Loucy (cell line): ENCODE results near the gene PKD1L1.
"Not testable (repeated sequence)": the region's sequence is repeated elsewhere in the genome, so short reads cannot be mapped to it uniquely, and the experiment has no call there.

Experiments used
- H2AFZ ChIP-seq: fragments of 200-600 bp; sonication (generic); 2 replicates; pipeline ENCODE4 v1.6.0; 2016; ENCODE audit warnings: antibody characterized with exemption, mild to moderate bottlenecking, low read length, moderate library complexity
- H3F3A ChIP-seq: fragments of 200-600 bp; 2 replicates; pipeline ENCODE4 v1.6.0; 2016; ENCODE audit warnings: antibody characterized with exemption, low read depth, mild to moderate bottlenecking
- H3K27me3 ChIP-seq: fragments of 200-600 bp; sonication (generic); 2 replicates; pipeline ENCODE4 v1.6.1; 2014; ENCODE audit warnings: low read length, mild to moderate bottlenecking; ENCODE audit not compliant: insufficient read depth, poor library complexity, severe bottlenecking
- H3K36me3 ChIP-seq: fragments of 200-600 bp; sonication (generic); 2 replicates; pipeline ENCODE4 v1.6.1; 2016; ENCODE audit warnings: low read length; ENCODE audit not compliant: insufficient read depth
- H3K4me1 ChIP-seq: fragments of 200-600 bp; sonication (generic); 2 replicates; pipeline ENCODE4 v1.5.1; 2014; ENCODE audit warnings: low read length, mild to moderate bottlenecking; ENCODE audit not compliant: insufficient read depth, poor library complexity, severe bottlenecking
- H3K4me2 ChIP-seq: fragments of 200-600 bp; sonication (generic); 2 replicates; pipeline ENCODE4 v1.6.0; 2014; ENCODE audit warnings: antibody characterized with exemption, low read length, low read depth, mild to moderate bottlenecking; ENCODE audit not compliant: poor library complexity, severe bottlenecking
- H3K4me3 ChIP-seq: fragments of 200-600 bp; sonication (generic); 2 replicates; pipeline ENCODE4 v1.5.1; 2014; ENCODE audit warnings: low read length, mild to moderate bottlenecking, mixed read lengths; ENCODE audit not compliant: poor library complexity, severe bottlenecking
- H3K79me2 ChIP-seq: fragments of 200-600 bp; sonication (generic); 2 replicates; pipeline ENCODE4 v1.6.1; 2014; ENCODE audit warnings: low read length; ENCODE audit not compliant: insufficient read depth
- H3K9ac ChIP-seq: fragments of 200-600 bp; sonication (generic); 2 replicates; pipeline ENCODE4 v1.6.0; 2014; ENCODE audit warnings: mild to moderate bottlenecking, low read depth, low read length, moderate library complexity; ENCODE audit not compliant: poor library complexity, severe bottlenecking
- H3K9me2 ChIP-seq: fragments of 200-600 bp; sonication (generic); replicated peaks from 2 replicates; pipeline ENCODE4 v1.6.1; 2016; ENCODE audit warnings: low read depth, low read length, mixed read lengths
- H3K9me3 ChIP-seq: fragments of 200-600 bp; sonication (generic); 2 replicates; pipeline ENCODE4 v1.6.1; 2014; ENCODE audit warnings: mild to moderate bottlenecking, antibody characterized with exemption, low read length, low read depth; ENCODE audit not compliant: insufficient read depth
- H4K20me1 ChIP-seq: fragments of 200-600 bp; sonication (generic); 2 replicates; pipeline ENCODE4 v1.6.0; 2014; ENCODE audit warnings: antibody characterized with exemption, low read length, mild to moderate bottlenecking; ENCODE audit not compliant: insufficient read depth, poor library complexity, severe bottlenecking
- EZH2phosphoT487 ChIP-seq: fragments of 200-600 bp; IDR thresholded peaks from 2 replicates; pipeline ENCODE4 v1.6.1; 2018; ENCODE audit warnings: antibody characterized with exemption, mild to moderate bottlenecking, moderate library complexity, borderline replicate concordance
- TF ChIP-seq, protein P1 (sequence below): fragments of 200-600 bp; sonication (generic); conservative IDR thresholded peaks from 2 replicates; pipeline ENCODE4 v1.5.1; 2014; ENCODE audit warnings: mild to moderate bottlenecking, antibody characterized with exemption, low read length

Gene PKD1L1

DNA sequence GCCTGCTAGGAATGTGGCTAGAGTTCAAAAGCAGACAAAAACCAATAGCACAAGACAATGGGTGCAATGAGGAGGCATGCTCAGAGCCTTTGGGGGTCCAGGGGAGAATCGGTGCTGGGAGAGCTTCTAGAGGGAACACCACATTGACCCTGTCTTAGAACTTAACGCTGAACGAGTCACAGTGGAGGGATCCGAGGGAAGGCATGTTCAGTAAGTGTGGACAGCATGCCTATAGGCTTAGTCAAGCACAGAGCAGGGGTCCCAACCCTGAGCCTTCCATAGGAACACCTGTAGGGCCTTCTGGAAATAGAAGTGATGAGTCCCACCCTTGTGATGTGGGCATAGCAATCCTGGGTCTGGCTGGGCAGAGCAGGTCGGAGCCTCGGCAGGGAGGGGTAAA is 148.7 kb downstream of the PKD1L1 start:
- H3K9me3 ChIP-seq = no peaks in the 10 kb centered on the region; the same call in 1 of the 2 replicates
- H3K4me2 ChIP-seq = no peak overlapping the region
- no peaks in the 10 kb centered on the region for H3K27me3 ChIP-seq
- no peaks in the 10 kb centered on the region for H3K36me3 ChIP-seq
- H4K20me1 ChIP-seq = no peaks in the 10 kb centered on the region
- H3K79me2 ChIP-seq = no peaks in the 10 kb centered on the region
- no peaks in the 10 kb centered on the region for H3K4me1 ChIP-seq
- no peaks in the 10 kb centered on the region for H3K9me2 ChIP-seq
- no peak overlapping the region for H3K9ac ChIP-seq
- H3F3A ChIP-seq = no peaks in the 10 kb centered on the region
- TF ChIP-seq, protein P1, sequence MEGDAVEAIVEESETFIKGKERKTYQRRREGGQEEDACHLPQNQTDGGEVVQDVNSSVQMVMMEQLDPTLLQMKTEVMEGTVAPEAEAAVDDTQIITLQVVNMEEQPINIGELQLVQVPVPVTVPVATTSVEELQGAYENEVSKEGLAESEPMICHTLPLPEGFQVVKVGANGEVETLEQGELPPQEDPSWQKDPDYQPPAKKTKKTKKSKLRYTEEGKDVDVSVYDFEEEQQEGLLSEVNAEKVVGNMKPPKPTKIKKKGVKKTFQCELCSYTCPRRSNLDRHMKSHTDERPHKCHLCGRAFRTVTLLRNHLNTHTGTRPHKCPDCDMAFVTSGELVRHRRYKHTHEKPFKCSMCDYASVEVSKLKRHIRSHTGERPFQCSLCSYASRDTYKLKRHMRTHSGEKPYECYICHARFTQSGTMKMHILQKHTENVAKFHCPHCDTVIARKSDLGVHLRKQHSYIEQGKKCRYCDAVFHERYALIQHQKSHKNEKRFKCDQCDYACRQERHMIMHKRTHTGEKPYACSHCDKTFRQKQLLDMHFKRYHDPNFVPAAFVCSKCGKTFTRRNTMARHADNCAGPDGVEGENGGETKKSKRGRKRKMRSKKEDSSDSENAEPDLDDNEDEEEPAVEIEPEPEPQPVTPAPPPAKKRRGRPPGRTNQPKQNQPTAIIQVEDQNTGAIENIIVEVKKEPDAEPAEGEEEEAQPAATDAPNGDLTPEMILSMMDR = no peak
- TF ChIP-seq EZH2phosphoT487 = no peak
- no peak overlapping the region for H2AFZ ChIP-seq
- H3K4me3 ChIP-seq = no peak overlapping the region

DNA sequence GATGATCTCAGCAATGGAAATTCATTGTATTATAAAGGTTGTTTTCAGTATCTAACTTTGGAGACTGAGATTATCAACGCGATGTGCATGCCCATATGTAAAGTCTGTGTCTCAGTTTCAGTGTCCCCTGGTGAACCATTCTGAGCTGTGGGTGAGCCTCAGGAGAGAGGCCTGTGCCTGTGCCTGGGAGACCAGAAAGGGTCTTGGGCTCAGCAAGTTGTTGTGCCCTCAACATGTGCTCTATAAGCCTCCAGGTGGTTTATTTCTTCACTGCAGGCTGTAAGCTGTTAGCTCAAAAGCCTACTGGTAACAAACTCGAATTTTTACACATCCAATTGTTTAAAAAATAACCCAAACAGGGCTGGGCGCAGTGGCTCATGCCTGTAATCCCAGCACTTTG is 151.9 kb downstream of the PKD1L1 start:
- Histone ChIP-seq H3K4me1 (no peaks in the 10 kb centered on the region), H4K20me1 (no peaks in the 10 kb centered on the region), H3K36me3 (no peaks in the 10 kb centered on the region), H3K4me2 (no peak overlapping the region), H3K9ac (no peak overlapping the region), H3F3A (no peaks in the 10 kb centered on the region), H3K27me3 (no peaks in the 10 kb centered on the region), H3K9me2 (no peaks in the 10 kb centered on the region), H3K9me3 (no peaks in the 10 kb centered on the region; the same call in 1 of the 2 replicates), H2AFZ (no peak overlapping the region), H3K79me2 (no peaks in the 10 kb centered on the region), H3K4me3 (no peak overlapping the region)
- no peak for TF ChIP-seq EZH2phosphoT487
- TF ChIP-seq, protein P1 = no peak

DNA sequence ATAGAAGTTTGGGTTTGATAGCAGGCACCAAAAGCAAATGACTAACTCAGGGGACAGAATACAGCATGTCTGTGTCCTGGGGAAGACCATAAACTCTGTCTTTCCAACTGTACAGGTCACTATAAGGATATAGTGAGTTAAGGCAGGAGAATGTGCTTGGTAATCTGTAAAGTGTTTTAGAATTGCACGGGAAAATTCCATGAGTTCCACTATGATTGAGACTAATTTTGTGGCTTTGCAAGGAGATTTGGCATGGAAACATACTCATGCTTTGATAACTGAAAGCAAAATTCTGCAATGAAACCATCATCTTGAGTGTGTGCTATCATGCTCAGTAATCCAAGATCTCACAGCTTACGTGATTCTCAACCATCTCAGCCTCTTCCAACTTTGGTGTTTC is 152.6 kb downstream of the PKD1L1 start:
- no peaks in the 10 kb centered on the region; the same call in 1 of the 2 replicates for H3K9me3 ChIP-seq
- no peaks in the 10 kb centered on the region for H4K20me1 ChIP-seq
- H3K36me3 ChIP-seq = no peaks in the 10 kb centered on the region
- no peak overlapping the region for H3K4me2 ChIP-seq
- no peaks in the 10 kb centered on the region for H3K4me1 ChIP-seq
- no peak overlapping the region for H3K4me3 ChIP-seq
- TF ChIP-seq, protein P1 = no peak
- TF ChIP-seq EZH2phosphoT487 = no peak
- H3F3A ChIP-seq = no peaks in the 10 kb centered on the region
- no peaks in the 10 kb centered on the region for H3K27me3 ChIP-seq
- no peak overlapping the region for H2AFZ ChIP-seq
- H3K9me2 ChIP-seq = no peaks in the 10 kb centered on the region
- H3K9ac ChIP-seq = no peak overlapping the region
- no peaks in the 10 kb centered on the region for H3K79me2 ChIP-seq

DNA sequence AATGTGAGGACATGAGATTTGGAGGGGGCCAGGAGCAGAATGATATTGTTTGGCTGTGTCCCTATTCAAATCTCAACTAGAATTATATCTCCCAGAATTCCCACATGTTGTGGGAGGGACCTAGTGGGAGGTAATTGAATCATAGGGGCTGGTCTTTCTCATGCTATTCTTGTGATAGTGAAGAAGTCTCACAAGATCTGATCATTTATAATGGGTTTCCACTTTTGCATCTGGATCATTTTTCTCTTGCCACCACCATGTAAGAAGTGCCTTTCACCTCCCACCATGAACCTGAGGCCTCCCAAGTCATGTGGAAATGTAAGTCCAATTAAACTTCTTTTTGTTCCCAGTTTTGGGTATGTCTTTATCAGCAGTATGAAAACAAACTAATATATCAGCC is 153.1 kb downstream of the PKD1L1 start:
- H3F3A ChIP-seq, H3K4me3 ChIP-seq, H3K36me3 ChIP-seq, H4K20me1 ChIP-seq, H3K4me2 ChIP-seq, H2AFZ ChIP-seq, H3K79me2 ChIP-seq, H3K9me2 ChIP-seq, H3K9ac ChIP-seq, H3K27me3 ChIP-seq, H3K4me1 ChIP-seq, H3K9me3 ChIP-seq: not testable (repeated sequence)
